Left hindlimb (tissue), 1 donor: ENCODE measurements around the gene PCDH8.
A peak's percentile ranks its signal among the peaks of the same experiment; 100 is the strongest.

Source experiments
- DNase-seq: peaks from one replicate; pipeline ENCODE4 v3.0.0-alpha.2; 2018

PCDH8 gene, protein sequence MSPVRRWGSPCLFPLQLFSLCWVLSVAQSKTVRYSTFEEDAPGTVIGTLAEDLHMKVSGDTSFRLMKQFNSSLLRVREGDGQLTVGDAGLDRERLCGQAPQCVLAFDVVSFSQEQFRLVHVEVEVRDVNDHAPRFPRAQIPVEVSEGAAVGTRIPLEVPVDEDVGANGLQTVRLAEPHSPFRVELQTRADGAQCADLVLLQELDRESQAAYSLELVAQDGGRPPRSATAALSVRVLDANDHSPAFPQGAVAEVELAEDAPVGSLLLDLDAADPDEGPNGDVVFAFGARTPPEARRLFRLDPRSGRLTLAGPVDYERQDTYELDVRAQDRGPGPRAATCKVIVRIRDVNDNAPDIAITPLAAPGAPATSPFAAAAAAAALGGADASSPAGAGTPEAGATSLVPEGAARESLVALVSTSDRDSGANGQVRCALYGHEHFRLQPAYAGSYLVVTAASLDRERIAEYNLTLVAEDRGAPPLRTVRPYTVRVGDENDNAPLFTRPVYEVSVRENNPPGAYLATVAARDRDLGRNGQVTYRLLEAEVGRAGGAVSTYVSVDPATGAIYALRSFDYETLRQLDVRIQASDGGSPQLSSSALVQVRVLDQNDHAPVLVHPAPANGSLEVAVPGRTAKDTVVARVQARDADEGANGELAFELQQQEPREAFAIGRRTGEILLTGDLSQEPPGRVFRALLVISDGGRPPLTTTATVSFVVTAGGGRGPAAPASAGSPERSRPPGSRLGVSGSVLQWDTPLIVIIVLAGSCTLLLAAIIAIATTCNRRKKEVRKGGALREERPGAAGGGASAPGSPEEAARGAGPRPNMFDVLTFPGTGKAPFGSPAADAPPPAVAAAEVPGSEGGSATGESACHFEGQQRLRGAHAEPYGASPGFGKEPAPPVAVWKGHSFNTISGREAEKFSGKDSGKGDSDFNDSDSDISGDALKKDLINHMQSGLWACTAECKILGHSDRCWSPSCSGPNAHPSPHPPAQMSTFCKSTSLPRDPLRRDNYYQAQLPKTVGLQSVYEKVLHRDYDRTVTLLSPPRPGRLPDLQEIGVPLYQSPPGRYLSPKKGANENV

DNA sequence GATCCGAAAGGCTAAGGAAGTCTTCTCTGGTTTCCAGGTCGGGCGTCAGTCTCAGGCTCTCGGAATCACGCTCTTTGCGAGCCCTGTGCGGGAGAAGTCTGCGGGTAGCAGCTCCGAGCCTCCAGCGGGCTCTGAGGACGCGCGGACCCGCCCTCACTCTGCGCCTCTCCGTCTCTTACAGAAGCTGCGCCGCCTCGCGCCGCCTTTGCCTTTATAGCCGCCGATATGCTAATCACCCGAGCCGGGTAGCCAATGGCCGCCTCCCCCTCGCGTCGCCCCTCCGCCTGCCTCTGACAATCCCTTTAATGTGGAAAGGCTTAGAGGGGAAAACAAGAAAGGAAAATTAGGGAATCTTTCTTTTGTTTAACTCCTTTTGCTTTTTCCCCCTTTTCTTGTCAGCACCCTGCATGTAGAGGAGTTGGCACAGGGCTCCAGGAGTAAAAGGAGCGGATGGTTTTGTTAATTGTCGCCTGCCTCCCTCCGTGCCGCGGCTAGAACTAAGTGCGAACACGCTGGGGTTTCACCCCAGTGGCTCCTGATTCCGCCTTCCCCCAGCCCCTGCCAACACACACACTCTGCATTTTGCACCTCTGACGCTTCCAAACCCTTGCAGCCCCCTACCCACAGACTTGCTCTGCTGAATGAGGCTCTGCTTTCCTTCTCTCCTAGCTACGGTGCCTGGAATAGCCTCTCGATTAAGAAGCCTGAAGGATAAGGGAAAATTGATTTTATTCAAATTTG, at the start of gene PCDH8:
TSS of gene PCDH8 (minus strand) at position 186 of the 741 bp plus-strand sequence. CDS start 204 bp downstream, outside the sequence.
- DNase-seq = peak; percentile 54

GRCh38 chr13:52896827-52897659, 48.6 kb upstream of the PCDH8 start:
- peak; percentile 39 for DNase-seq

DNA sequence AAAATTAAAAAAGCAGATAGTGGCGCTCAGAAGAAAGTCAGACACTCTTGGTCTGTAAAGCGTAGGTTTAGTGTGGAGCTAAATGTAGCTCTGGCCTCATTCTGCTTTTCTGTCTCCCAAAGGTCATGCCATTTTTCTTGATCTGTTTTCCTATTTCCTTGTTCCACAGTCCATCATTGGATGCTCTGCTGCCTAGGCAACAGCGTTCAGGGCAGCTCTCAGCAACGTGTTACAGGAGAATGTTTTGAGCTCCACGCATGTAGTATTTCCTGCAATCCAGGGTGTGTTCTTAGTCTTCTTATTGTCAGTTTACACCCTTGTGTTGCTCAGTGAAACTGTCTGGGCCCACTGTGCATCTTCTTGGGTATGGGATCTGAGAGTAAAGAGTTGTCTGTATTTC, 46.0 kb upstream of the PCDH8 start:
- DNase-seq = no peak

- no peak for DNase-seq
Observed at GRCh38 chr13:52892925-52893324, 44.5 kb upstream of the PCDH8 start.

- DNase-seq = no peak
Observed at GRCh38 chr13:52891706-52892105, 43.3 kb upstream of the PCDH8 start.

- no peak for DNase-seq
Observed at GRCh38 chr13:52887165-52887564, 38.7 kb upstream of the PCDH8 start.

DNA sequence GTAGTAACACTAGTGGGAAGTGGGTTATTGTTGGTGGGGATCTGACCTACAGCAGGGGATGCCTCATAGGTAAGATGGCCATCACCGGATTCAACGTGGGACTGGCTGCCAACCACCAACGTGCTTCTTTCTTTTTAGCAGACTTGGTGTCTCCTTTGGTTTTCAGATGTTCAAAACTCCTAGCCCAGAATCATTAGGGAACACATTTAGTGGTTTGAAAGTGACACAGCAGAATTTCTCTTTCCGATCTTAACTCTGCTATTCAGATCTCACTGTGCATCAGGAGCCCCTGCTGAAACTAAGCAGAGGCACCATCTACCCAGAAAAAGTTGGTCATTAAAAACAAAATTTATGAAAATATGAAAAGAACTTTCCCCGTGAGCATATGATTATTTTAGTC, 36.7 kb upstream of the PCDH8 start:
- no peak for DNase-seq

- no peak for DNase-seq
Observed at GRCh38 chr13:52884429-52885010, 36.1 kb upstream of the PCDH8 start.

DNA sequence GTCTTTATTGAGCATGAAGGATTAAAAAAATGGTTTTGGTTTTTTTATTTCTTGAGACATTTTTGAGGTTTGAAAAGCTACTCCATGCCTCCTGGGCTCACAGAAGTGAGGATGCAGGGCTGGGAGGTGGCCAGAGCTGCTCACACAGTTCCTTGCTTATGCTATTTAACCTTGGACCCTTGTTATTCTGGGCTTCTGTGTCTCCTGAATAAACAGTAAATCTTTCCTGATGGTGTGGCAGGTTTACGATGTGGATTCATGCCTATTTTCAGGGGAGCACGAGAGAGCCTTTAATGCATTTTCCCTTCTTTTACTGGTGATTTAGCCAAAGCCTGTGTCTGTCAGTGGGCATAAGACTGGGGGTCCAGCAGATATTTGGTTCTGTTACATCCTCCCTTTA, 34.3 kb upstream of the PCDH8 start:
- no peak for DNase-seq

- DNase-seq = no peak
Observed at GRCh38 chr13:52879950-52880741, 31.7 kb upstream of the PCDH8 start.

DNA sequence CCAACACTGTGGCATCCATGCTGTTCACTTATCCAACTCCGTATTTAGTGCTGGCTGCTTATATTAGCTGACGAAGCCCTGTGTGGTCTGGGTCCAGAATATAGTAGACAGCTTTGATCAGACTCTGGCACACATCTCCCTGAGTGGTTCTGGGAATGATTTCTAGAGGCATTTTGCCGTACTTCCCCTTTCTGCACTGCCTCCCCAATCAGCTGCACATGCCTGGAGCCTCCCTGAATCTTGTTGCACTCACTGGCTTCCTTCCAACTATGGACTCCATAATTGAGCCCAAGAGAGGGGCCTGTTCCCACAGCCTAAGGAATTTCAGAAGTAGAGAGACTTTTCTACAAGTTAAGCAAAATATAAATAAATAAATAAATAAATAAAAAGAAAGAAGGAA, 30.4 kb upstream of the PCDH8 start:
- DNase-seq = peak; percentile 66

DNA sequence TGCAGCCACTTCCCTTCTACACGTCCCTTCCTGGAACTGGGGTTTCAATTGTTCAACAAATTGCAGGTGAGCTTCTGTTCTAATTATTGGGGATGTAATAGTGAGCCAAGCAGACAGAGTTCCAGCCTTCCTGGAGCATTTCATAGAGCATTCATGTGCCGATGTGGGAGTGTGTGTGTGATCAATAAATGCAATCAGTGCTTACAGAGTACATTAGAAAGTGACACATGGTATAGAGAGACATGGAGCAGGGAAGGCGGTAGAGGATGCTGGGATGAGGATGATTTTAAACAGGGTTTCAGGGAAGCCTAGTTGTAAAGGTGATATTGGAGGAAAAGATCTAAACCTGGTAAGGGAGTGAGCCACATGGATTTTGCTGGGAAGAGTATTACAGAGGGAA, 21.7 kb upstream of the PCDH8 start:
- no peak for DNase-seq

GRCh38 chr13:52869621-52870020, 21.2 kb upstream of the PCDH8 start:
- DNase-seq = no peak

DNA sequence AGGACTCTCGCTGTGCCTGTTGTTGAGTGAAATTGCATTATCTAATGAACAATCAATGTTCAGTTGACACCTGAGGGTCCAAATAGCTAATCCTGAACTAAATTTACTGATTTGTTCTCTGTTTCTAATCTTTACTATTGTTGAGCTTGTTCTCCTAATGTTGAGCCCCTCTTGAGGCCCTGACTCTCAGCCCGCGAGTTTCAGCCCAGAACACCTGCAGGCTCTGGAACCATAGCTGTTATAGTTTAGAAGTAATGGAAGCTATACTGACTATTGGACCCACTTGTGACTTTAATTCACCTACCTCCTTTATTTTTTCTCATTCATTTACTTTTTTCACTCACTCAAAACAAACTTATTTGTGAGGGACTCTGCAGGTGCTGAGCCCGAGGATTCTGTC, 20.6 kb upstream of the PCDH8 start:
- no peak for DNase-seq

- no peak for DNase-seq
Observed at GRCh38 chr13:52868190-52868589, 19.8 kb upstream of the PCDH8 start.

DNA sequence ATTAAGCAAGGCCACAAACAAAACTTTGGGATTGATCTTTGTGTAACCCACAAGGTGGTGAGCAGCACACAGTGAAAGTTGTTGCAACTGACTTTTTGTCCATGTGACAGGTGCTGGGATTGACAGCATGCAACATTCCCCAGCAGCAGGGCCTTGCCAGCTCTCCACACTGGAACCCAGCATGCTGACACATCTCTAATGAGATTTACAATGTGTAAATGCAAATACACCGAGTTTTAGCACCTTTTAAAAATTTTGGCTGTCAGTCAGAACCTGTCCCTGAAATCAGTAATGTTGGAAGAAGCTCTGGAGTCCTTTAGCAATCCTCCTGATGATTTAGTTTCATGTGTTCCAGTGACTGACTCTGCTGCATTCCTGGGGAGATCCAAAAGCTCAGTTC, 16.5 kb upstream of the PCDH8 start:
- DNase-seq = no peak

- no peak for DNase-seq
Observed at GRCh38 chr13:52862358-52863206, 14.1 kb upstream of the PCDH8 start.

DNA sequence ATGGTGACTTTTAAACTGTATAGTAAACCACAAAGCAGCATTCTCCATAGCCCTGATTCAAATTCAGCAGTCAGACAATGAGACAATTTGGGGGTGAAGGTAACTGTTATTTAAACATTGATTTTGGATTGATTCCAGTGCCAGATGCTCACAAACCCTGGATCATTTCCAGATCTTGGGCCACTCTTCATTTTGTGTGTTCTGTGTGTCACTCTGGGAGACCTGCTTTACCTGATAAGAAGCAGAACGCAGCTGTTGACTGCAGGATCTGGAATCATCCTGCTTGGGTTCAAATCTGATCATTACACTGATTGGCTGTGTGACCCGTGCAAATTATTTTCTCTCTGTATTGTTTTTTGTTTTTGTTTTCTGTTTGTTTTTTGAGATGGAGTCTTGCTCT, 4.0 kb upstream of the PCDH8 start:
- no peak for DNase-seq

- DNase-seq = peak; percentile 61
Observed at GRCh38 chr13:52851137-52851962, 2.9 kb upstream of the PCDH8 start.
